Measurements from ENCODE around the gene SPTBN1.

GRCh38 chr2:54708584-54709335, 252.6 kb downstream of the SPTBN1 start:
- TF ChIP-seq EZH2 (IDR thresholded peaks at IDR 0.05) (no peak), POLR2AphosphoS5 (IDR thresholded peaks at IDR 0.05; ENCODE audit: borderline replicate concordance, low read depth, low read length) (no peak)
